Chondrocyte (in vitro differentiated cells): ENCODE measurements around the gene ST7. TPM values are rescaled to one million over a fixed set of nuclear protein-coding genes. Genes with fewer than 3 reads are reported as not detected.
"Not testable (repeated sequence)": the region's sequence is repeated elsewhere in the genome, so short reads cannot be mapped to it uniquely, and the experiment has no call there.

Experiments used
- DNase-seq: peaks from one replicate; pipeline ENCODE4 v3.0.0; 2021; ENCODE audit warnings: mixed read lengths, low spot score
- H3K27ac Mint-ChIP-seq: one replicate; pipeline ENCODE4 v1.8.0; 2021; ENCODE audit warnings: mild to moderate bottlenecking, moderate library complexity, mixed read lengths; ENCODE audit not compliant: unreplicated experiment
- H3K27me3 Mint-ChIP-seq: 2 replicates; pipeline ENCODE4 v1.8.0; 2021; ENCODE audit warnings: low read depth, mixed read lengths
- H3K36me3 Mint-ChIP-seq: 2 replicates; pipeline ENCODE4 v1.8.0; 2021; ENCODE audit warnings: low read depth, mixed read lengths
- H3K4me1 Mint-ChIP-seq: 2 replicates; pipeline ENCODE4 v1.8.0; 2021; ENCODE audit warnings: low read depth, mild to moderate bottlenecking, mixed read lengths
- H3K4me3 Mint-ChIP-seq: one replicate; pipeline ENCODE4 v1.8.0; 2021; ENCODE audit warnings: mild to moderate bottlenecking, moderate library complexity, mixed read lengths; ENCODE audit not compliant: unreplicated experiment
- H3K9me3 Mint-ChIP-seq: 2 replicates; pipeline ENCODE4 v1.8.0; 2021; ENCODE audit warnings: low read depth, mixed read lengths
- total RNA-seq: library from RNA; stranded (reverse); gene quantifications from 3 replicates; pipeline ENCODE4 v1.2.1, GENCODE V29; 2021
- TF ChIP-seq, protein P1 (sequence below): fragments of 200-600 bp; sonication (generic); IDR thresholded peaks from 2 replicates; pipeline ENCODE4 v1.5.0; 2021; ENCODE audit warnings: antibody characterized with exemption, mild to moderate bottlenecking, moderate library complexity

The ST7 gene
- total RNA-seq, 1 donor from 2014 or later: 69.7 TPM

DNA sequence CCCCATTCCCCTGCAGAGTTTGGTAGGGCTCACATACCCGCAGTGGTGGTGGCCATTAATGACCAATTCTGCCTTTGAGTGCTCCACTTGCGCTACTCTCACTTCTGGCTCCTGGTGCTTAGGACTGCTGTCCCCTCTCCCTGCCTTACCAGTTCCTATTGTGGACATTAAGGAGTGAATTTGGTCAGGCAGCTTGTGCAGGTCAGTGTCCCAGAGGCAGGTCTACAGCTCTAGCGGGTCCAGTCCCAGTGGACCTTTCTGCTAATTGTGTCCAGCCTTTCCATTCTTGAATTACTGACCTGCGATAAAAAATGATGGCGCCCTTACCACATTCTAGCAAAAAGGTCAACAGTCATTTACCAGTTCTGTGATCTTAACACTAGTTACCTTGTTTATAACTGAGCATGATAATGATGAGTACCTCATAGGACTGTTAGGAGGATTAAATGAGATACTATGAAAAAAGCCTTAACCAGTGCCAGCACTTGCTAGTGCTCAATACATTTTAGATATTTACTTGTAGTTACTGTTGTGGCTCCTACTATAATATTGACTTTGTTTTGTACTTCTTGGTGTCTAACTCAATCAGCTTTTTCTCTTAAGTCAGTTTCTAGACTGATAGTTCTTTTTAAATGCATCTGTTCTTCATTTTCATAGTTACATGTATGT, 14.1 kb downstream of the ST7 start:
- Mint-ChIP-seq H3K4me3 (no peak overlapping the region), H3K4me1 (peaks cover 10% of the 10 kb centered on the region), H3K27me3 (no peaks in the 10 kb centered on the region), H3K27ac (no peak overlapping the region), H3K9me3 (no peaks in the 10 kb centered on the region), H3K36me3 (no peaks in the 10 kb centered on the region)
- DNase-seq: no peak
- TF ChIP-seq, protein P1, sequence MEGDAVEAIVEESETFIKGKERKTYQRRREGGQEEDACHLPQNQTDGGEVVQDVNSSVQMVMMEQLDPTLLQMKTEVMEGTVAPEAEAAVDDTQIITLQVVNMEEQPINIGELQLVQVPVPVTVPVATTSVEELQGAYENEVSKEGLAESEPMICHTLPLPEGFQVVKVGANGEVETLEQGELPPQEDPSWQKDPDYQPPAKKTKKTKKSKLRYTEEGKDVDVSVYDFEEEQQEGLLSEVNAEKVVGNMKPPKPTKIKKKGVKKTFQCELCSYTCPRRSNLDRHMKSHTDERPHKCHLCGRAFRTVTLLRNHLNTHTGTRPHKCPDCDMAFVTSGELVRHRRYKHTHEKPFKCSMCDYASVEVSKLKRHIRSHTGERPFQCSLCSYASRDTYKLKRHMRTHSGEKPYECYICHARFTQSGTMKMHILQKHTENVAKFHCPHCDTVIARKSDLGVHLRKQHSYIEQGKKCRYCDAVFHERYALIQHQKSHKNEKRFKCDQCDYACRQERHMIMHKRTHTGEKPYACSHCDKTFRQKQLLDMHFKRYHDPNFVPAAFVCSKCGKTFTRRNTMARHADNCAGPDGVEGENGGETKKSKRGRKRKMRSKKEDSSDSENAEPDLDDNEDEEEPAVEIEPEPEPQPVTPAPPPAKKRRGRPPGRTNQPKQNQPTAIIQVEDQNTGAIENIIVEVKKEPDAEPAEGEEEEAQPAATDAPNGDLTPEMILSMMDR: no peak

DNA sequence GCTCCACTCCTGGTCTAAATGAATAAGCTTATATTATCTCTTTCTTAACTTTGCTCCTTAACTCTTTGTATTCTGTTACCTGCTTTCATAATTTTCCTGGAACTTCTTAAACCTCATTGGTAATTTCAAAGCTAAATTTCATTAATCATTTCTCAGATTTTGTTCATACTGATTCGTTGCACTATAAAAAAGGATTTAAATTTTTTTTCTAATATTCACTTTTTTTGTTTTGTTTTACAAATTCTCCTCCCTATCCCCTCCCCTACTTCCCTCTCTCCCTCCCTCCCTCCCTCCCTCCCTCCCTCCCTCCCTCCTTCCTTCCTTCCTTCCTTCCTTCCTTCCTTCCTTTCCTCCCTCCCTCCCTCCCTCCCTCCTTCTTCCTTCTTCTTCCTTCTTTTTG, 14.7 kb downstream of the ST7 start:
- Mint-ChIP-seq H3K36me3 (peaks cover 3% of the 10 kb centered on the region), H3K27ac (no peak overlapping the region), H3K4me3 (no peak overlapping the region), H3K9me3 (no peaks in the 10 kb centered on the region), H3K4me1 (peaks cover 10% of the 10 kb centered on the region), H3K27me3 (no peaks in the 10 kb centered on the region)
- TF ChIP-seq, protein P1: no peak
- no peak for DNase-seq

DNA sequence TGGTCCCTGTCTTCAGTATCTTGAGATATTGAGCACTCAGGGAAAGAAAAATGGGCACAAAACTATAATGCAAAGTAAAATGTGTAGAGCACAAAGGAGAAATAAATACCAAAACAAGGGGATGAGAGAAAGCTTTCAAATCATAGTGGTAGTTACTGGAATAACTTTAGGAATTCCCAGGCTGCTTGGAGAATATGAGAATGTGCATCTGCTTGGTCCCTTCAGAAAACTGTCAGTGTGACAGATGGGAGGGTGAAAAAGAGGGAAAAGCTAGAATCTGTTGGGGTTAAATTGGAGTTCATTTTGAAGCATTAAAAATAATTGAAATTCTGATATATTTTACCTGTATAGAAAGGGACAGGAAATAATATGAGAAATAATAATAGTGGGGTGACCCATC, 15.3 kb downstream of the ST7 start:
- H3K4me1 Mint-ChIP-seq: peaks cover 10% of the 10 kb centered on the region
- H3K36me3 Mint-ChIP-seq: peaks cover 3% of the 10 kb centered on the region
- H3K4me3 Mint-ChIP-seq: no peak overlapping the region
- TF ChIP-seq, protein P1: no peak
- no peaks in the 10 kb centered on the region for H3K27me3 Mint-ChIP-seq
- no peaks in the 10 kb centered on the region for H3K9me3 Mint-ChIP-seq
- no peak overlapping the region for H3K27ac Mint-ChIP-seq
- DNase-seq: no peak

DNA sequence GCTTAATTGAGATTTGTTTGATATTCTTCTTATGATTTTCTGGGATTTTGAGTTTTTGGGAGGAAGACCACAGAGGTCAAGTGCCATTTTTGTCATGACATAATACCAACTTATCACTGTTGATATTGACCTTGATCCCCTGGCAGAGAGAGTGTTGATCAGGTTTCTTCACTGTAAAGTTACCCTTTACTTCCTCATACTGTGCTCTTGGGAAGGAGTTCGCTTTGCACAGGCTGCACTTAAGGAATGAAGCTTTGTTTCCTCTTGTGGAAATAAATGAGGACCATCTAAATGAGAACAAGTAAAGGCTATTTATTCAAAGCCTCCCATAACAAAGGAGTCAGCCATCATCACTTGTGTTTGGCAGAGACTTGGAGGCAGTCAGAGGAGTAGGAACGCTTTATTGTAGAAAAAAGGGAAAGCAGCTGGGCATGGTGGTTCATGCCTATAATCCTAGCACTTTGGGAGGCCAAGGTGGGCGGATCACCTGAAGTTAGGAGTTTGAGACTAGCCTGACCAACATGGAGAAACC, 16.1 kb downstream of the ST7 start:
- TF ChIP-seq, protein P1: no peak
- Mint-ChIP-seq H3K4me3 (no peak overlapping the region), H3K27me3 (no peaks in the 10 kb centered on the region), H3K9me3 (no peaks in the 10 kb centered on the region), H3K4me1 (peaks cover 10% of the 10 kb centered on the region), H3K27ac (no peak overlapping the region), H3K36me3 (peaks cover 3% of the 10 kb centered on the region)
- no peak for DNase-seq

DNA sequence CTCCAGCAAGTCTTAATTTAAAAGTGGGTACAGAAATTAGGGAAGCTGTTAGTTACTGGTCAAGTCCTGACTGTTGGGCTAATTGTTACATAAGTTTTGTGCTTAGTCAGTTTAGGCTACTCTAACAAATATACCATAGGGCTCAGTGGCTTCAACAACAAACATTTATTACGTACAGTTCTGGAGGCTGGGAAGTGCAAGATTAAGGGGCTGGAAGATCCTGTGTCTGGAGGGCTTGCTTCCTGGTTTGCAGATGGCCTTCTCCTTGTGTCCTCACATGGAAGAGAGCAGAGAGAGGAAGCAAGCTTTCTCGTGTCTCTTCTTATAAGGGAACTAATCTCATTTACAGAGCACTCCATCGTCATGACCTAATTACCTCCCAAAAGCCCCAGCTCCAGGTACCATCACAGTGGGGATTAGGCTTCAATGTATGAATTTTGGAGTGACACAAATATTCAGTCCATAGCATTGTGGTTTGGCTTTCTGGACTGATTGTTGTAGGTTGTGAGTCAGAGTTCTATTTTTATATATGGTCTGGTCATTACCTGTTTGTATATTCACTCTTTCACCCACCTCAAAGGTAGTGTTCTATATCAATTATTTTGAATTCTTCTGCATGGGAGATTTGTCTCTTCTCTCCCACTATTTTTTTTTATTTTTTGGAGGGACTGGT, 17.1 kb downstream of the ST7 start:
- DNase-seq: no peak
- peaks cover 5% of the 10 kb centered on the region for H3K36me3 Mint-ChIP-seq
- TF ChIP-seq, protein P1: no peak
- H3K27me3 Mint-ChIP-seq: no peaks in the 10 kb centered on the region
- H3K4me1 Mint-ChIP-seq: peaks cover 10% of the 10 kb centered on the region
- H3K9me3 Mint-ChIP-seq: no peaks in the 10 kb centered on the region
- H3K4me3 Mint-ChIP-seq: no peak overlapping the region
- H3K27ac Mint-ChIP-seq: no peak overlapping the region

DNA sequence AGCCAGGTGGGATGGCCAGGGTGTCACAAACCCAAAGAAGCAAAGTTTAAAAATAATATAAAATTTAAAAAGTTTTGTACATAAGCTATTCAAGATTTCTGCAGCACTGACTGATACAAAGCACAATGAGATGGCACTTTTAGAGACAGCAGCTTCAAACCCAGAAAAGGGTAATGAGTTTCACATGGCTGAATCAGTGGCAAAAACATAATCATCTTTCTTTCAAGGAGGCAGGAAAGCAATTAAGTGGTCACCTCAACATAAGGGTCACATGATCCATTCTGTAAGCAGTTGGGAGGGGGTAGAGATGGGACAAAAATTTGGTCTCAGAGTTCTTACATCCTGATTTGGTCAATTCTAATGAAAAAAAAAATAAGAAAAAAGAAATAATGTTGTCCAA, 17.9 kb downstream of the ST7 start:
- H3K27ac Mint-ChIP-seq, H3K4me1 Mint-ChIP-seq, H3K4me3 Mint-ChIP-seq, H3K9me3 Mint-ChIP-seq, H3K27me3 Mint-ChIP-seq, DNase-seq, H3K36me3 Mint-ChIP-seq: not testable (repeated sequence)
